Astrocyte (in vitro differentiated cells and primary cell): Measurements from ENCODE around the gene TSPAN4. TPM values are rescaled to one million over a fixed set of nuclear protein-coding genes. Genes with fewer than 3 reads are reported as not detected.

Experiments
- DNase-seq: peaks from one replicate; pipeline ENCODE4 v3.0.0-alpha.2; 2010; ENCODE audit warnings: low read depth
- FAIRE-seq: peaks from 2 replicates; lab custom pipeline; 2011; peaks lifted over from hg19 to GRCh38; lab: Jason Lieb, UNC
- H2AFZ ChIP-seq: 2 replicates; pipeline ENCODE4 v1.6.0; 2012; ENCODE audit warnings: low read depth, low read length, inconsistent platforms
- H3K27ac ChIP-seq: 2 replicates; pipeline ENCODE4 v1.5.1; 2011; ENCODE audit warnings: low read depth, low read length, inconsistent platforms
- H3K27me3 ChIP-seq: 2 replicates; pipeline ENCODE4 v1.6.0; 2011; ENCODE audit warnings: low read length, inconsistent platforms; ENCODE audit not compliant: insufficient read depth
- H3K36me3 ChIP-seq: 2 replicates; pipeline ENCODE4 v1.5.1; 2011; ENCODE audit warnings: low read length, inconsistent platforms; ENCODE audit not compliant: insufficient read depth
- H3K4me1 ChIP-seq: 2 replicates; pipeline ENCODE4 v1.5.1; 2011; ENCODE audit warnings: low read length, inconsistent platforms; ENCODE audit not compliant: insufficient read depth
- H3K4me2 ChIP-seq: 2 replicates; pipeline ENCODE4 v1.6.0; 2012; ENCODE audit warnings: low read length, inconsistent platforms
- H3K4me3 ChIP-seq: 2 replicates; pipeline ENCODE4 v1.5.1; 2011; ENCODE audit warnings: low read depth, mild to moderate bottlenecking, low read length, inconsistent platforms; ENCODE audit not compliant: insufficient read depth
- H3K79me2 ChIP-seq: 2 replicates; pipeline ENCODE4 v1.6.0; 2012; ENCODE audit warnings: mild to moderate bottlenecking, low read length, inconsistent platforms; ENCODE audit not compliant: insufficient read depth
- H3K9ac ChIP-seq: 2 replicates; pipeline ENCODE4 v1.6.0; 2012; ENCODE audit warnings: mild to moderate bottlenecking, low read length, inconsistent platforms
- H3K9me3 ChIP-seq: 2 replicates; pipeline ENCODE4 v1.5.1; 2012; ENCODE audit warnings: low read depth, mild to moderate bottlenecking, low read length, inconsistent platforms; ENCODE audit not compliant: insufficient read depth
- H4K20me1 ChIP-seq: 2 replicates; pipeline ENCODE4 v1.6.0; 2012; ENCODE audit warnings: low read length, inconsistent platforms; ENCODE audit not compliant: insufficient read depth
- H3K27ac Mint-ChIP-seq: one replicate; pipeline ENCODE4 v1.8.0; 2021; ENCODE audit warnings: mild to moderate bottlenecking, mixed read lengths; ENCODE audit not compliant: unreplicated experiment
- H3K27me3 Mint-ChIP-seq: one replicate; pipeline ENCODE4 v1.8.0; 2021; ENCODE audit warnings: low read depth, mixed read lengths; ENCODE audit not compliant: unreplicated experiment
- H3K36me3 Mint-ChIP-seq: one replicate; pipeline ENCODE4 v1.8.0; 2021; ENCODE audit warnings: low read depth, mixed read lengths; ENCODE audit not compliant: unreplicated experiment
- H3K4me1 Mint-ChIP-seq: one replicate; pipeline ENCODE4 v1.8.0; 2021; ENCODE audit warnings: low read depth, mixed read lengths; ENCODE audit not compliant: unreplicated experiment
- H3K4me3 Mint-ChIP-seq: one replicate; pipeline ENCODE4 v1.8.0; 2021; ENCODE audit warnings: mild to moderate bottlenecking, moderate library complexity, mixed read lengths; ENCODE audit not compliant: unreplicated experiment
- H3K9me3 Mint-ChIP-seq: one replicate; pipeline ENCODE4 v1.8.0; 2021; ENCODE audit warnings: mild to moderate bottlenecking, mixed read lengths; ENCODE audit not compliant: unreplicated experiment
- CTCF ChIP-seq: IDR thresholded peaks from 2 replicates; pipeline ENCODE4 v1.5.1; 2011; ENCODE audit warnings: low read depth, mild to moderate bottlenecking, inconsistent platforms, low read length, moderate library complexity; ENCODE audit not compliant: insufficient read depth
- EZH2 ChIP-seq: IDR thresholded peaks from 2 replicates; pipeline ENCODE4 v1.6.1; 2012; ENCODE audit warnings: mild to moderate bottlenecking, low read length, inconsistent platforms; ENCODE audit not compliant: insufficient read depth
- total RNA-seq: library from RNA; stranded (reverse); gene quantifications from 2 replicates; pipeline ENCODE4 v1.2.1, GENCODE V29; 2021

TSPAN4 gene
- total RNA-seq, 1 donor from 2014 or later = 69.5 TPM

GRCh38 chr11:869399-870126 lies 26.9 kb downstream of the TSPAN4 start:
- Mint-ChIP-seq H3K4me3 (no peak overlapping the region), H3K27me3 (no peaks in the 10 kb centered on the region), H3K4me1 (no peaks in the 10 kb centered on the region), H3K9me3 (no peaks in the 10 kb centered on the region), H3K27ac (no peak overlapping the region), H3K36me3 (peaks cover 2% of the 10 kb centered on the region)
- Histone ChIP-seq H3K27me3 (no peaks in the 10 kb centered on the region), H3K9ac (no peak overlapping the region), H3K9me3 (no peaks in the 10 kb centered on the region), H3K79me2 (no peaks in the 10 kb centered on the region), H4K20me1 (peaks cover 13% of the 10 kb centered on the region), H3K4me1 (peaks cover 4% of the 10 kb centered on the region), H3K27ac (no peak overlapping the region), H2AFZ (no peak overlapping the region), H3K4me2 (no peak overlapping the region), H3K4me3 (no peak overlapping the region), H3K36me3 (no peaks in the 10 kb centered on the region)
- DNase-seq (no peak), FAIRE-seq (no peak)
- TF ChIP-seq CTCF (no peak), EZH2 (no peak)

- H3K9ac ChIP-seq = no peak overlapping the region
- no peaks in the 10 kb centered on the region for H3K9me3 ChIP-seq
- H3K4me2 ChIP-seq = no peak overlapping the region
- H3K36me3 ChIP-seq = no peaks in the 10 kb centered on the region
- DNase-seq (no peak), FAIRE-seq (no peak)
- H3K27me3 Mint-ChIP-seq = no peaks in the 10 kb centered on the region
- H3K27ac Mint-ChIP-seq = no peak overlapping the region
- H3K4me1 Mint-ChIP-seq = no peaks in the 10 kb centered on the region
- H3K4me3 Mint-ChIP-seq = no peak overlapping the region
- no peaks in the 10 kb centered on the region for H3K27me3 ChIP-seq
- peaks cover 4% of the 10 kb centered on the region for H3K4me1 ChIP-seq
- no peak overlapping the region for H3K4me3 ChIP-seq
- TF ChIP-seq CTCF (no peak), EZH2 (no peak)
- no peaks in the 10 kb centered on the region for H3K9me3 Mint-ChIP-seq
- H4K20me1 ChIP-seq = peaks cover 13% of the 10 kb centered on the region
- no peaks in the 10 kb centered on the region for H3K79me2 ChIP-seq
- H3K36me3 Mint-ChIP-seq = peaks cover 2% of the 10 kb centered on the region
- H3K27ac ChIP-seq = no peak overlapping the region
- H2AFZ ChIP-seq = no peak overlapping the region
These were observed 27.4 kb downstream of the TSPAN4 start for GRCh38 chr11:870127-870413.

GRCh38 chr11:870418-870817 lies 27.8 kb downstream of the TSPAN4 start:
- H3K27me3 ChIP-seq = no peaks in the 10 kb centered on the region
- peaks cover 4% of the 10 kb centered on the region for H3K4me1 ChIP-seq
- H3K36me3 ChIP-seq = no peaks in the 10 kb centered on the region
- peaks cover 13% of the 10 kb centered on the region for H4K20me1 ChIP-seq
- no peak overlapping the region for H3K4me3 Mint-ChIP-seq
- H3K9ac ChIP-seq = no peak overlapping the region
- H3K4me2 ChIP-seq = no peak overlapping the region
- H2AFZ ChIP-seq = no peak overlapping the region
- TF ChIP-seq CTCF (no peak), EZH2 (no peak)
- H3K9me3 ChIP-seq = no peaks in the 10 kb centered on the region
- FAIRE-seq (no peak), DNase-seq (no peak)
- H3K36me3 Mint-ChIP-seq = peaks cover 5% of the 10 kb centered on the region
- no peak overlapping the region for H3K4me3 ChIP-seq
- H3K79me2 ChIP-seq = no peaks in the 10 kb centered on the region
- peaks cover under 1% of the 10 kb centered on the region for H3K27me3 Mint-ChIP-seq
- H3K27ac Mint-ChIP-seq = no peak overlapping the region
- H3K27ac ChIP-seq = no peak overlapping the region
- H3K4me1 Mint-ChIP-seq = no peaks in the 10 kb centered on the region
- no peaks in the 10 kb centered on the region for H3K9me3 Mint-ChIP-seq
